HL-60 (cell line): ENCODE measurements around the gene IL13.

Experiments
- DNase-seq, 2 experiments: peaks; one replicate each; pipeline ENCODE4 v3.0.0-alpha.2; 2010 to 2020; ENCODE audit warnings: low read depth in 1 of 2, low spot score in 1 of 2
- H3K27ac ChIP-seq: fragments of 250-450 bp; sonication (Bioruptor Pico); replicated peaks from 2 replicates; pipeline ENCODE4 v1.5.1; 2020; ENCODE audit warnings: mild to moderate bottlenecking, moderate library complexity
- H3K27me3 ChIP-seq: fragments of 250-450 bp; sonication (Bioruptor Pico); 2 replicates; pipeline ENCODE4 v1.5.1; 2021; ENCODE audit warnings: mild to moderate bottlenecking, moderate library complexity; ENCODE audit not compliant: insufficient read depth, poor library complexity, severe bottlenecking
- H3K4me3 ChIP-seq: replicated peaks from 2 replicates; pipeline ENCODE4 v1.5.1; 2011; ENCODE audit warnings: mild to moderate bottlenecking, control low read depth, low read length; ENCODE audit not compliant: insufficient read depth
- GABPA ChIP-seq: IDR thresholded peaks from 2 replicates; pipeline ENCODE4 v1.6.1; 2012; ENCODE audit warnings: low read depth
- POLR2AphosphoS5 ChIP-seq: IDR thresholded peaks from 2 replicates; pipeline ENCODE4 v1.6.1; 2012; ENCODE audit warnings: low read depth
- REST ChIP-seq: IDR thresholded peaks from 2 replicates; pipeline ENCODE4 v1.6.1; 2012; ENCODE audit warnings: low read depth; ENCODE audit not compliant: insufficient replicate concordance
- SPI1 ChIP-seq: IDR thresholded peaks from 2 replicates; pipeline ENCODE4 v1.6.1; 2012; ENCODE audit warnings: low read depth, mild to moderate bottlenecking, borderline replicate concordance
- TF ChIP-seq, protein P1 (sequence below): IDR thresholded peaks from one replicate; pipeline ENCODE4 v1.5.1; 2011; ENCODE audit warnings: low read length, control low read depth, inconsistent platforms; ENCODE audit not compliant: insufficient read depth

IL13 gene

GRCh38 chr5:132684491-132684890 lies 26.5 kb downstream of the IL13 start:
- Histone ChIP-seq H3K27ac (no peak overlapping the region), H3K4me3 (no peak overlapping the region), H3K27me3 (no peaks in the 10 kb centered on the region)
- no peak for TF ChIP-seq GABPA
- no peak for TF ChIP-seq REST
- no peak for TF ChIP-seq SPI1
- TF ChIP-seq POLR2AphosphoS5 = no peak
- TF ChIP-seq, protein P1, sequence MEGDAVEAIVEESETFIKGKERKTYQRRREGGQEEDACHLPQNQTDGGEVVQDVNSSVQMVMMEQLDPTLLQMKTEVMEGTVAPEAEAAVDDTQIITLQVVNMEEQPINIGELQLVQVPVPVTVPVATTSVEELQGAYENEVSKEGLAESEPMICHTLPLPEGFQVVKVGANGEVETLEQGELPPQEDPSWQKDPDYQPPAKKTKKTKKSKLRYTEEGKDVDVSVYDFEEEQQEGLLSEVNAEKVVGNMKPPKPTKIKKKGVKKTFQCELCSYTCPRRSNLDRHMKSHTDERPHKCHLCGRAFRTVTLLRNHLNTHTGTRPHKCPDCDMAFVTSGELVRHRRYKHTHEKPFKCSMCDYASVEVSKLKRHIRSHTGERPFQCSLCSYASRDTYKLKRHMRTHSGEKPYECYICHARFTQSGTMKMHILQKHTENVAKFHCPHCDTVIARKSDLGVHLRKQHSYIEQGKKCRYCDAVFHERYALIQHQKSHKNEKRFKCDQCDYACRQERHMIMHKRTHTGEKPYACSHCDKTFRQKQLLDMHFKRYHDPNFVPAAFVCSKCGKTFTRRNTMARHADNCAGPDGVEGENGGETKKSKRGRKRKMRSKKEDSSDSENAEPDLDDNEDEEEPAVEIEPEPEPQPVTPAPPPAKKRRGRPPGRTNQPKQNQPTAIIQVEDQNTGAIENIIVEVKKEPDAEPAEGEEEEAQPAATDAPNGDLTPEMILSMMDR = no peak
- no peak for DNase-seq

DNA sequence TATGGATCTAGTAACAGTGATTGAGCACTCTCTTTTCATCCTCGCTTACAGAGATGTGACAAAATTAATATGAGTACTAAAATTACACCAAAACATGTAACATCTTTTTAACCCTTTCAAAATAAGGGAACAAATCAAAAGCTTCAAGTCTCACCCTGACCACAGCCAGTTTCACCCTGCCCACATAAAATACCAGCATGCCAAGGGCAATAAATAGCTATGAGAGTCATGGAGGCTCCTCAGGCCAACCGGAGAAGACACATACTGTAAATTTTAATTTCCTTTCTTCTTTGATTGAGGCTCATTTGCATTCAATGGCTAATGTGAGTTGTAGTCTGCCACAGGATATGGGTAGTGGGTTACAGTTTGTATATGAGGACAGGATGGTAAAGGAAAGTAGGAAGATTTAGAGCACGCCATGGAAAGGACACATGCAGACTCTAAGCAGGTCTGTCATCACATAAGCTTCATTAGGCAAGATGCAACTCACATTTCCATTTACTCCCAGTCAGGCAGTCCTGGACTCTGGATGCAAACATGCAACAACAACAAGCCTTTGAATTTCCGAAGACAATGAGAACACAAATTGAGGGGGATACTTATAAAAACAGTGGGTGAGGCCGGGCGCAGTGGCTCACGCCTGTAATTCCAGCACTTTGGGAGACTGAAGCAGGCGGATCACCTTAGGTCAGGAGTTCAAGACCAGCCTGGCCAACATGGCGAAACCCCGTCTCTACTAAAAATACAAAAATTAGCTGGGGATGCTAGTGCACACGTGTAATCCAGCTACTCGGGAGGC lies 27.1 kb downstream of the IL13 start:
- no peak for DNase-seq
- Histone ChIP-seq H3K27me3 (no peaks in the 10 kb centered on the region), H3K27ac (no peak overlapping the region), H3K4me3 (no peak overlapping the region)
- TF ChIP-seq REST (no peak), SPI1 (no peak), GABPA (no peak), POLR2AphosphoS5 (no peak)
- TF ChIP-seq, protein P1 = no peak

GRCh38 chr5:132686193-132686592 lies 28.2 kb downstream of the IL13 start:
- TF ChIP-seq POLR2AphosphoS5 = no peak
- TF ChIP-seq, protein P1 = no peak
- Histone ChIP-seq H3K27ac (no peak overlapping the region), H3K27me3 (no peaks in the 10 kb centered on the region), H3K4me3 (no peak overlapping the region)
- no peak for DNase-seq

GRCh38 chr5:132687995-132688394 lies 30.0 kb downstream of the IL13 start:
- Histone ChIP-seq H3K4me3 (no peak overlapping the region), H3K27me3 (no peaks in the 10 kb centered on the region), H3K27ac (no peak overlapping the region)
- no peak for TF ChIP-seq REST
- no peak for TF ChIP-seq SPI1
- no peak for TF ChIP-seq POLR2AphosphoS5
- TF ChIP-seq, protein P1 = no peak
- TF ChIP-seq GABPA = no peak
- DNase-seq = no peak
